ENCODE measurements around the gene IER2. TPM values are rescaled to one million over a fixed set of nuclear protein-coding genes. Genes with fewer than 3 reads are reported as not detected.

Gene IER2
- total RNA-seq, 1 experiment from 2014 or later = 80.4 TPM

DNA sequence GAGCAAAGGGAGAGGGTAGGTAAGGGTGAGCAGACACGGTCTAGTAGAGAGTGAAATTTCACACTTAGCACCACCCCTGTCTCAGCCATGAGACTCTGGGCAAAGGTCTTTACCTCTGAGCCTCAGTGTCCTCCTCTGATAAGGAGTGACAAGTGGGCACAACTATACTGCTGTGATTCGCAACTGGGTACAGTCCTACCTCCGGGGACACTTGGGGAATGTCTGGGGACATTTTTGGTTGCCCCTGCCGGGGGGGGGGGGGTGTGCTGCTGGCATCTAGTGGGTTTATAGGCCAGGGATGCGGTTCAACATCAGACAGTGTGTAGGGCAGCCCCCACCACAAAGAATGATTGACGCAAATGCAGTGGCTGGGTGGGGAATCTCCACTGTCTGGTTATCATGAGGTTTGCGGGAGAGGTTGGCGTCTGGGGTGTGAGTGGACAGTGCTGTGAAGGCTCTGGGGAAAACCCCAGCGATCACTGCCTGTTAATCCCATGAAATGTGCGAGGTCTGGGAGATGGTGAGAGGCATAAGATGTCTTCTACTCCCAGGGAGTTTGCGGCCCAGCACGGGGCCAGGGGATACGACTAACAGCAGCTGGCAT is 27.8 kb upstream of the IER2 start:
- H3K4me3 ChIP-seq (ENCODE audit: low read depth in 2 of 2, low read length in 2 of 2) = no peak overlapping the region
- H3K27me3 ChIP-seq (ENCODE audit: control insufficient read depth, insufficient read depth, low read length) = no peaks in the 10 kb centered on the region
- BruUV-seq (replicated peaks) = no TSS peak
- CTCF ChIA-PET = no interaction called here
- ATAC-seq (no peak), DNase-seq (ENCODE audit: low read depth, low spot score) (no peak)
- H3K9me3 ChIP-seq (ENCODE audit: control insufficient read depth, insufficient read depth, low read depth, low read length) = no peaks in the 10 kb centered on the region
- TF ChIP-seq POLR2AphosphoS5 (IDR thresholded peaks at IDR 0.05; ENCODE audit: low read depth, low read length) (no peak), TCF7L2 (IDR thresholded peaks at IDR 0.05; ENCODE audit: low read depth, low read length) (no peak), SIN3A (IDR thresholded peaks at IDR 0.05; ENCODE audit: borderline replicate concordance, insufficient read depth, low read depth, low read length) (no peak)
- TF ChIP-seq, protein P1, sequence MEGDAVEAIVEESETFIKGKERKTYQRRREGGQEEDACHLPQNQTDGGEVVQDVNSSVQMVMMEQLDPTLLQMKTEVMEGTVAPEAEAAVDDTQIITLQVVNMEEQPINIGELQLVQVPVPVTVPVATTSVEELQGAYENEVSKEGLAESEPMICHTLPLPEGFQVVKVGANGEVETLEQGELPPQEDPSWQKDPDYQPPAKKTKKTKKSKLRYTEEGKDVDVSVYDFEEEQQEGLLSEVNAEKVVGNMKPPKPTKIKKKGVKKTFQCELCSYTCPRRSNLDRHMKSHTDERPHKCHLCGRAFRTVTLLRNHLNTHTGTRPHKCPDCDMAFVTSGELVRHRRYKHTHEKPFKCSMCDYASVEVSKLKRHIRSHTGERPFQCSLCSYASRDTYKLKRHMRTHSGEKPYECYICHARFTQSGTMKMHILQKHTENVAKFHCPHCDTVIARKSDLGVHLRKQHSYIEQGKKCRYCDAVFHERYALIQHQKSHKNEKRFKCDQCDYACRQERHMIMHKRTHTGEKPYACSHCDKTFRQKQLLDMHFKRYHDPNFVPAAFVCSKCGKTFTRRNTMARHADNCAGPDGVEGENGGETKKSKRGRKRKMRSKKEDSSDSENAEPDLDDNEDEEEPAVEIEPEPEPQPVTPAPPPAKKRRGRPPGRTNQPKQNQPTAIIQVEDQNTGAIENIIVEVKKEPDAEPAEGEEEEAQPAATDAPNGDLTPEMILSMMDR (IDR thresholded peaks at IDR 0.05) = no peak
- in situ Hi-C loops (cut with HindIII; ENCODE audit: low pct_unique_long_range_greater_than_20kb, low sequenced_read_pairs) (no loop called here), intact Hi-C loops (cut with micrococcal nuclease; ENCODE audit: unreplicated experiment) (no loop called here)
- H3K4me1 ChIP-seq (ENCODE audit: control insufficient read depth, insufficient read depth, low read length) = peaks cover 18% of the 10 kb centered on the region
- H3K27ac ChIP-seq (ENCODE audit: low read length) = no peak overlapping the region
- H3K36me3 ChIP-seq (ENCODE audit: control insufficient read depth, insufficient read depth, low read length) = no peaks in the 10 kb centered on the region; the same call in none of the 2 replicates
- POLR2A ChIA-PET = no interaction called here

DNA sequence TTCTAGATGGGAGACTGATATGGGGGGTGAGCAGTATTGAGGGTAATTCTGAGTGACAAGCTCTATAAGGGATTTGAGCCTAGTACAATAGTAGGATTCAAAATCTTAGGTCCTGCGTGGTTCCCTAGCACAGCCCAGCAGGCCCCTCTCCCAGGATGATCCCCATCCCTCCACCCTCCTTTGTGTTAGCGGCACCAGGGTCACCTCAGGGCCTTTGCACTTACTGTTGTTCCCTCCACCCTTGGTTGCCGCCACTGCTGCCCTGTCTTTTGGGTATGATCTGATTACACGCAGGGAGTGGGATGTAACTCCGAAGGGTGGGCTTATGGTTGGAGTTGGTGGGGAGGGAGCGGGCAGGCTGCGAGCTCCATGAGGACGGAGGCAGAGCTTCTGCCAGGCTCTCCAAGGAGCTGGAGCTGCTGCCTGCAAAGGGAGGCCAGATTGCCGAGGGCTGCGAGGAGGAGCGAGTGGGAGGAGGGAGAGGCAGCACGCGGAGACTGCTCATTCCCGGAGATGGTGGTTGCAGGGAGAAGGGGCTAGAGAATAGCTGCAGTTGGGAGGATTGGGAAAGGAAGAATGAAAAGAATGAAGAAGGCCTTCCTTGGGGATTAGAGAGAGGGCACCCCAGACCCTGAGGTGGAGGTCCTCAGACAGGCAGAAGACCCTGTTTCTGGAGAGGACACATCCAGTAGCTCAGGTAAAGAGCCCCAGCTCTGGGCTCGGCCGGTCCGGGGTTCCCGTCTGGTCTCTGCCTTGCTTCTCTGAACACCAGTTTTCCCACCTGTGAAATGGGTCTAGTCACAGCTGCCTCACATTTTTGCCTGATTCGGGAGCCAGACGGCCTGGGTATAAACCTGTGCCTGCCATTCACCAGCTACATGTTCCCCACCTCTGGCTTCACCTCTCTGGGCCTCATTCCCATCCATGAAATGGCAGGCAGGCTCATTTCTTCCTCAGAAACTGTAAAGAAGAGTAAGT is 26.9 kb upstream of the IER2 start:
- ChIA-PET CTCF (no interaction called here), POLR2A (no interaction called here)
- Histone ChIP-seq H3K9me3 (ENCODE audit: control insufficient read depth, insufficient read depth, low read depth, low read length) (no peaks in the 10 kb centered on the region), H3K4me3 (ENCODE audit: low read depth in 2 of 2, low read length in 2 of 2) (no peak overlapping the region), H3K4me1 (ENCODE audit: control insufficient read depth, insufficient read depth, low read length) (peaks cover 18% of the 10 kb centered on the region), H3K27me3 (ENCODE audit: control insufficient read depth, insufficient read depth, low read length) (no peaks in the 10 kb centered on the region), H3K36me3 (ENCODE audit: control insufficient read depth, insufficient read depth, low read length) (no peaks in the 10 kb centered on the region; the same call in none of the 2 replicates), H3K27ac (ENCODE audit: low read length) (no peak overlapping the region)
- ATAC-seq (no peak), DNase-seq (ENCODE audit: low read depth, low spot score) (no peak)
- intact Hi-C loops (cut with micrococcal nuclease; ENCODE audit: unreplicated experiment) (no loop called here), in situ Hi-C loops (cut with HindIII; ENCODE audit: low pct_unique_long_range_greater_than_20kb, low sequenced_read_pairs) (no loop called here)
- BruUV-seq (replicated peaks) = no TSS peak
- TF ChIP-seq POLR2AphosphoS5 (IDR thresholded peaks at IDR 0.05; ENCODE audit: low read depth, low read length) (no peak), SIN3A (IDR thresholded peaks at IDR 0.05; ENCODE audit: borderline replicate concordance, insufficient read depth, low read depth, low read length) (no peak), TCF7L2 (IDR thresholded peaks at IDR 0.05; ENCODE audit: low read depth, low read length) (no peak)
- TF ChIP-seq, protein P2, sequence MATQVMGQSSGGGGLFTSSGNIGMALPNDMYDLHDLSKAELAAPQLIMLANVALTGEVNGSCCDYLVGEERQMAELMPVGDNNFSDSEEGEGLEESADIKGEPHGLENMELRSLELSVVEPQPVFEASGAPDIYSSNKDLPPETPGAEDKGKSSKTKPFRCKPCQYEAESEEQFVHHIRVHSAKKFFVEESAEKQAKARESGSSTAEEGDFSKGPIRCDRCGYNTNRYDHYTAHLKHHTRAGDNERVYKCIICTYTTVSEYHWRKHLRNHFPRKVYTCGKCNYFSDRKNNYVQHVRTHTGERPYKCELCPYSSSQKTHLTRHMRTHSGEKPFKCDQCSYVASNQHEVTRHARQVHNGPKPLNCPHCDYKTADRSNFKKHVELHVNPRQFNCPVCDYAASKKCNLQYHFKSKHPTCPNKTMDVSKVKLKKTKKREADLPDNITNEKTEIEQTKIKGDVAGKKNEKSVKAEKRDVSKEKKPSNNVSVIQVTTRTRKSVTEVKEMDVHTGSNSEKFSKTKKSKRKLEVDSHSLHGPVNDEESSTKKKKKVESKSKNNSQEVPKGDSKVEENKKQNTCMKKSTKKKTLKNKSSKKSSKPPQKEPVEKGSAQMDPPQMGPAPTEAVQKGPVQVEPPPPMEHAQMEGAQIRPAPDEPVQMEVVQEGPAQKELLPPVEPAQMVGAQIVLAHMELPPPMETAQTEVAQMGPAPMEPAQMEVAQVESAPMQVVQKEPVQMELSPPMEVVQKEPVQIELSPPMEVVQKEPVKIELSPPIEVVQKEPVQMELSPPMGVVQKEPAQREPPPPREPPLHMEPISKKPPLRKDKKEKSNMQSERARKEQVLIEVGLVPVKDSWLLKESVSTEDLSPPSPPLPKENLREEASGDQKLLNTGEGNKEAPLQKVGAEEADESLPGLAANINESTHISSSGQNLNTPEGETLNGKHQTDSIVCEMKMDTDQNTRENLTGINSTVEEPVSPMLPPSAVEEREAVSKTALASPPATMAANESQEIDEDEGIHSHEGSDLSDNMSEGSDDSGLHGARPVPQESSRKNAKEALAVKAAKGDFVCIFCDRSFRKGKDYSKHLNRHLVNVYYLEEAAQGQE (IDR thresholded peaks at IDR 0.05; ENCODE audit: insufficient read depth in 1 of 2, low read depth in 2 of 2, low read length in 1 of 2) = no peak
- TF ChIP-seq, protein P1 (IDR thresholded peaks at IDR 0.05) = no peak
